ENCODE data around the gene PHLDA3.

DNA sequence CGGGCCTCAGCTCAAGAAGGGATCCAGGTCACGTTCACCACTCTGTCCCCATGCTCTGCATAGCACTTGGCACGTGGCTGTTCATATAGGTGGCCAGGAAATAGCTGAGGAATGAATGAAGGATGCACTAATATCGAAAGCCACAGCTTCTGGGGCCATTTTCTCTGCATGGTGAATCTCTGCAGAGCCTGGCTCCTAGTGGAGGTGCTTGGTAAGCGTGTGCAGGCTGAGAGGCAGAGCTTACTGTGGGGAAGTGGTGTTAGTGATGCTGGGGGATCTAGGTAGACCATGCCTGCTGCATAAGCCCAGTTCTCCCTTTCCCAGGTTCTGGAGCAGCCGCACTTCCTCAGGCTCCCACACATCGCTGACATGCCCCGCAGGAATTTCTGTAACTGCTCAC lies 29.6 kb upstream of the PHLDA3 start:
- TF ChIP-seq, protein P1, sequence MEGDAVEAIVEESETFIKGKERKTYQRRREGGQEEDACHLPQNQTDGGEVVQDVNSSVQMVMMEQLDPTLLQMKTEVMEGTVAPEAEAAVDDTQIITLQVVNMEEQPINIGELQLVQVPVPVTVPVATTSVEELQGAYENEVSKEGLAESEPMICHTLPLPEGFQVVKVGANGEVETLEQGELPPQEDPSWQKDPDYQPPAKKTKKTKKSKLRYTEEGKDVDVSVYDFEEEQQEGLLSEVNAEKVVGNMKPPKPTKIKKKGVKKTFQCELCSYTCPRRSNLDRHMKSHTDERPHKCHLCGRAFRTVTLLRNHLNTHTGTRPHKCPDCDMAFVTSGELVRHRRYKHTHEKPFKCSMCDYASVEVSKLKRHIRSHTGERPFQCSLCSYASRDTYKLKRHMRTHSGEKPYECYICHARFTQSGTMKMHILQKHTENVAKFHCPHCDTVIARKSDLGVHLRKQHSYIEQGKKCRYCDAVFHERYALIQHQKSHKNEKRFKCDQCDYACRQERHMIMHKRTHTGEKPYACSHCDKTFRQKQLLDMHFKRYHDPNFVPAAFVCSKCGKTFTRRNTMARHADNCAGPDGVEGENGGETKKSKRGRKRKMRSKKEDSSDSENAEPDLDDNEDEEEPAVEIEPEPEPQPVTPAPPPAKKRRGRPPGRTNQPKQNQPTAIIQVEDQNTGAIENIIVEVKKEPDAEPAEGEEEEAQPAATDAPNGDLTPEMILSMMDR (IDR thresholded peaks at IDR 0.05; ENCODE audit: low read depth, low read length, poor library complexity, severe bottlenecking): no peak
- TF ChIP-seq EZH2phosphoT487 (IDR thresholded peaks at IDR 0.05; ENCODE audit: borderline replicate concordance, low read length): no peak

All from DOHH2 (cell line).